Keratinocyte (primary cell): Measurements from ENCODE around the gene ZNF45. TPM values are rescaled to one million over a fixed set of nuclear protein-coding genes. Genes with fewer than 3 reads are reported as not detected.

Experiments used
- DNase-seq: peaks from one replicate; pipeline ENCODE4 v3.0.0-alpha.2; 2011; ENCODE audit warnings: low read depth, missing footprints, low spot score
- FAIRE-seq: peaks from 2 replicates; lab custom pipeline; 2011; peaks lifted over from hg19 to GRCh38; lab: Jason Lieb, UNC
- H2AFZ ChIP-seq: 2 replicates; pipeline ENCODE4 v1.6.0; 2012; ENCODE audit warnings: low read length, control low read depth, inconsistent platforms; ENCODE audit not compliant: control insufficient read depth
- H3K27ac ChIP-seq: 2 replicates; pipeline ENCODE4 v1.5.1; 2011; ENCODE audit warnings: low read length; ENCODE audit not compliant: control insufficient read depth, insufficient read depth
- H3K27me3 ChIP-seq: 3 replicates; pipeline ENCODE4 v1.6.0; 2011; ENCODE audit warnings: low read length; ENCODE audit not compliant: control insufficient read depth, insufficient read depth; ENCODE audit errors: extremely low read depth
- H3K36me3 ChIP-seq, 2 experiments: 2 replicates in 1 of 2; 3 replicates in 1 of 2; pipeline ENCODE4 v1.5.1; 2011; ENCODE audit warnings: low read length in 2 of 2, mild to moderate bottlenecking in 1 of 2; ENCODE audit not compliant: control insufficient read depth in 2 of 2, insufficient read depth in 2 of 2; ENCODE audit errors: extremely low read depth in 1 of 2
- H3K4me1 ChIP-seq: 3 replicates; pipeline ENCODE4 v1.5.1; 2011; ENCODE audit warnings: low read length; ENCODE audit not compliant: control insufficient read depth, insufficient read depth; ENCODE audit errors: extremely low read depth
- H3K4me2 ChIP-seq: 3 replicates; pipeline ENCODE4 v1.6.0; 2011; ENCODE audit warnings: low read depth, low read length; ENCODE audit not compliant: control insufficient read depth, insufficient read depth; ENCODE audit errors: extremely low read depth
- H3K4me3 ChIP-seq, 3 experiments: fragments of 200-600 bp in 1 of 3; sonication (generic) in 1 of 3; 2 replicates in 2 of 3; 3 replicates in 1 of 3; pipeline ENCODE4 v1.5.1; 2011 to 2016; ENCODE audit warnings: low read length in 3 of 3, mild to moderate bottlenecking in 3 of 3, control low read depth in 2 of 3, inconsistent platforms in 1 of 3, low read depth in 1 of 3, mixed read lengths in 1 of 3, mixed run types in 1 of 3, moderate library complexity in 1 of 3; ENCODE audit not compliant: control insufficient read depth in 2 of 3, insufficient read depth in 2 of 3; ENCODE audit errors: extremely low read depth in 1 of 3
- H3K79me2 ChIP-seq: 2 replicates; pipeline ENCODE4 v1.6.0; 2012; ENCODE audit warnings: low read length; ENCODE audit not compliant: control insufficient read depth, insufficient read depth
- H3K9ac ChIP-seq: 3 replicates; pipeline ENCODE4 v1.6.0; 2011; ENCODE audit warnings: low read length; ENCODE audit not compliant: control insufficient read depth, insufficient read depth; ENCODE audit errors: extremely low read depth
- H3K9me1 ChIP-seq: 3 replicates; pipeline ENCODE4 v1.6.0; 2011; ENCODE audit warnings: low read length; ENCODE audit not compliant: control insufficient read depth, insufficient read depth; ENCODE audit errors: extremely low read depth
- H3K9me3 ChIP-seq: 2 replicates; pipeline ENCODE4 v1.5.1; 2012; ENCODE audit warnings: low read depth, low read length; ENCODE audit not compliant: control insufficient read depth
- H4K20me1 ChIP-seq: 3 replicates; pipeline ENCODE4 v1.6.0; 2011; ENCODE audit warnings: low read length; ENCODE audit not compliant: control insufficient read depth, insufficient read depth; ENCODE audit errors: extremely low read depth
- CTCF ChIP-seq, 3 experiments: IDR thresholded peaks in 1 of 3; conservative IDR thresholded peaks in 1 of 3; optimal IDR thresholded peaks in 1 of 3; 2 replicates in 2 of 3; 3 replicates in 1 of 3; pipeline versions ENCODE3 to v1.5.1; 2011; ENCODE audit warnings: low read length in 3 of 3, mild to moderate bottlenecking in 3 of 3, moderate library complexity in 2 of 3, control low read depth in 1 of 3, inconsistent platforms in 1 of 3; ENCODE audit not compliant: insufficient read depth in 2 of 3; ENCODE audit errors: extremely low read depth in 1 of 3
- EZH2 ChIP-seq: IDR thresholded peaks from one replicate; pipeline ENCODE4 v1.6.1; 2012; ENCODE audit warnings: inconsistent platforms, mild to moderate bottlenecking, low read length, moderate library complexity
- dilution Hi-C: fragments of 300-500 bp; cut with MboI; formaldehyde crosslinking; loops from one replicate; pipeline ENCODE4 v1.7.0; 2020; ENCODE audit warnings: low sequenced_read_pairs; ENCODE audit not compliant: extremely low pct_ligation_motif_present
- polyA minus RNA-seq, 3 experiments: library from RNA; depleted of rRNA, polyadenylated mRNA; stranded (reverse); fragments of >200 nt; gene quantifications; 1 replicate in 1 of 3; 2 replicates in 1 of 3; 3 replicates in 1 of 3; pipeline ENCODE4 v1.2.3, GENCODE V29; 2011
- polyA plus RNA-seq, 5 experiments: library from polyadenylated mRNA; depleted of rRNA in 3 of 5; stranded (reverse) in 3 of 5; stranded (forward) in 1 of 5; unstranded in 1 of 5; fragments of >200 nt; gene quantifications; 1 replicate in 1 of 5; 2 replicates in 3 of 5; 3 replicates in 1 of 5; pipeline versions ENCODE4 v1.2.1 to v1.2.3, GENCODE V29; 2011 to 2012; ENCODE audit warnings: missing spikeins in 2 of 5, low read depth in 1 of 5, low replicate concordance in 1 of 5

Gene ZNF45
- polyA plus RNA-seq (8.6 to 10.4 TPM (median 9.1 TPM) in 3 replicates), polyA minus RNA-seq (6.1 to 11.9 TPM (median 9.6 TPM) in 3 replicates)
- polyA plus RNA-seq (2011; ENCODE audit: low read depth): 2.7 TPM
- polyA plus RNA-seq (2011; cell fraction: cytosol; rRNA removed): 5.8 and 10.2 TPM in 2 replicates
- 12.9 and 13.6 TPM in 2 replicates for polyA plus RNA-seq (2011; cell fraction: nucleus; rRNA removed)
- polyA plus RNA-seq (2012; ENCODE audit: low replicate concordance): 4.5 and 7.4 TPM in 2 replicates
- polyA minus RNA-seq (2011; cell fraction: cytosol; rRNA and poly(A)+ RNA removed): 11.3 TPM
- polyA minus RNA-seq (2011; cell fraction: nucleus; rRNA and poly(A)+ RNA removed): 5.7 and 14.7 TPM in 2 replicates

GRCh38 chr19:43934985-43935708 is at the start of gene ZNF45:
Gene ZNF45, minus strand, starts transcription at chr19:43935282. Its CDS starts 13,097 bp downstream, at chr19:43922185.
- no peaks in the 10 kb centered on the region for H3K79me2 ChIP-seq
- FAIRE-seq (peak; percentile 32), DNase-seq (peak; percentile 15)
- dilution Hi-C loops: no loop called here
- no peaks in the 10 kb centered on the region for H3K9me3 ChIP-seq
- peaks cover 13% of the 10 kb centered on the region for H3K4me1 ChIP-seq
- peaks cover 1 to 5% of the 10 kb centered on the region in 2 experiments for H3K36me3 ChIP-seq
- peak within 1 kb of the TSS; percentile 65 to 83 (median 80) for H3K4me3 ChIP-seq
- H2AFZ ChIP-seq: peak within 1 kb of the TSS; percentile 95
- H3K9ac ChIP-seq: peak within 1 kb of the TSS; percentile 80
- H3K9me1 ChIP-seq: no peaks in the 10 kb centered on the region
- no peaks in the 10 kb centered on the region for H4K20me1 ChIP-seq
- TF ChIP-seq EZH2: no peak
- no peak for TF ChIP-seq CTCF (optimal IDR thresholded peaks at IDR 0.05 in 1 of 3, IDR thresholded peaks at IDR 0.05 in 1 of 3, conservative IDR thresholded peaks at IDR 0.05 in 1 of 3; ENCODE audit: extremely low read depth in 1 of 3, insufficient read depth in 2 of 3, low read length in 3 of 3)
- H3K27me3 ChIP-seq: no peaks in the 10 kb centered on the region
- H3K4me2 ChIP-seq: peak within 1 kb of the TSS; percentile 85
- peak within 1 kb of the TSS; percentile 48 for H3K27ac ChIP-seq

- Histone ChIP-seq H3K9me1 (no peaks in the 10 kb centered on the region), H3K27me3 (no peaks in the 10 kb centered on the region), H4K20me1 (no peaks in the 10 kb centered on the region), H3K79me2 (peaks cover 18% of the 10 kb centered on the region), H3K4me1 (no peaks in the 10 kb centered on the region), H3K4me2 (peak overlapping the region; percentile 86), H3K9ac (peak overlapping the region; percentile 78), H3K27ac (peak overlapping the region; percentile 70), H2AFZ (peak overlapping the region; percentile 95), H3K36me3 (peaks cover 6 to 7% of the 10 kb centered on the region in 2 experiments), H3K9me3 (no peaks in the 10 kb centered on the region), H3K4me3 (peak overlapping the region; percentile 82 to 91 (median 89))
- DNase-seq: no peak
- no peak for TF ChIP-seq EZH2
- TF ChIP-seq CTCF (optimal IDR thresholded peaks at IDR 0.05 in 1 of 3, IDR thresholded peaks at IDR 0.05 in 1 of 3, conservative IDR thresholded peaks at IDR 0.05 in 1 of 3; ENCODE audit: extremely low read depth in 1 of 3, insufficient read depth in 2 of 3, low read length in 3 of 3): no peak
- no peak for FAIRE-seq
- dilution Hi-C loops: no loop called here
Observed at GRCh38 chr19:43984687-43985000, 49.6 kb upstream of the ZNF45 start.
